HG02938 (cell line): Measurements from ENCODE around the gene FASN.
"Not testable (repeated sequence)": the region's sequence is repeated elsewhere in the genome, so short reads cannot be mapped to it uniquely, and the experiment has no call there.

Source experiments
- ATAC-seq: cut with Tn5 transposase; IDR thresholded peaks from one replicate; pipeline ENCODE4 v1.9.1; 2021; ENCODE audit warnings: mild to moderate bottlenecking, moderate library complexity; ENCODE audit not compliant: unreplicated experiment

The FASN gene

GRCh38 chr17:82047914-82048570 lies 50.0 kb downstream of the FASN start:
- no peak for ATAC-seq

DNA sequence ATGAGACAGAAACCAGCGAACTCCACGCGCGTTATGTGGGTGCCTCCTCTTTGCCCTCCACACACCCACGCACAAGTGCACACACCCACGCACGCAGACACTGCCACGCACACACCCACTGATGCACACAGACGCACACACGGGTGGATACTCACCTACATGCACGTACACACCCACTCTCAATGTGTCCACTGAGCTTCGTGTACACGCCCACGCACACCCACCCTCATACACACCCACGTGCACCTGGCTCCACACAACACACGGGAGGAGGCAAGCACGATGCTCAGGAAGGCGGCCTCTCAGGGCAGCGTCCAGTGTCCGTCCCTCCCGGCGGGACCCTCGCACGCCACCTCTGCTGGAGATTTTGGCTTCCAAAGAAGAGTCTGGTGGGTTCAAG lies 50.7 kb downstream of the FASN start:
- ATAC-seq: no peak

GRCh38 chr17:82046903-82047302 lies 51.1 kb downstream of the FASN start:
- ATAC-seq: no peak

DNA sequence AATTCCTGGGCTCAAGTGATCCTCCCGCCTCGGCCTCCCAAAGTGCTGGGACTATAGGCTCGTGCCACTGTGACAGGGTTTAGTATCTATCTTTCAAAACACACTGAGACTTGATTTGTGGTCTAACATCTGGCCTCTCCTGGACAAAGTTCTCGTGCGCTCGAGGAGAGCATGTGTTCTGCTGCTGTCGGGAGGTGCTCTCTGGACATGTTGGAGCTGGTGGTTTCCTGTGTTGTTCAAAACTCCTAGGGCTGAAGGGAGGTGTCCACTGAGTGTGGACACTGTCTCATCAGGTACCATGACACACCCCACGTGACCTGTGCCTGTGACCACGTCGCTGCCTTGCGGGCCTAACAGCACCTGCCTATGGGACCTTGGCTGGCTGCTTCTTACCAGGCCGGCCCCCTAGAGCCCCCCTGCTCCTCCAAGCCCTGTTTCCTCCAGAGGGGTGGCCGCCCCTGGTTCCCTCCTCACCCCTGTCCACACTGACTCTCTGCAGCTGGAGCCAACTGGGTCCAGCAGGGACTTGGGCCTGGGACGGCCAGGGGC lies 52.0 kb downstream of the FASN start:
- ATAC-seq: no peak

DNA sequence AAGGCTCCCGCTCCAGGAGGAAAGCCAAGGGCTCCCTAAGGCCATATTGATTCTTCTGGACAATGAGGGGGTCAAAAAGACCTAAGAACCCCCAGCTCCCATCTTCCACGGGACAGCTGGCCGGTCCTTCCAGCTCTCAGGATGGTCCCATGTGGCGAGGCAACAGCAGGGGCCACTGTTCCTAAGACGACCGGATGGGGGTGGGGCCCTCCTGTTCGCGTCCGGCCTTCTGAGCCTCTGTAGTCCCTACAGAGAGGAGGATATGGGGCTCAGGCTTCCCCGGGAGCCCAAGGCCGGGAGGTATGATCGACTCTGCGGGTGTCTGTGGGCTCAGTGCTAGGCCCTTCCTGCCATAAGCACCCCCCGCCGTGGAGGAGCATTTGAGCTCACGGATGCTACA lies 54.5 kb downstream of the FASN start:
- no peak for ATAC-seq

DNA sequence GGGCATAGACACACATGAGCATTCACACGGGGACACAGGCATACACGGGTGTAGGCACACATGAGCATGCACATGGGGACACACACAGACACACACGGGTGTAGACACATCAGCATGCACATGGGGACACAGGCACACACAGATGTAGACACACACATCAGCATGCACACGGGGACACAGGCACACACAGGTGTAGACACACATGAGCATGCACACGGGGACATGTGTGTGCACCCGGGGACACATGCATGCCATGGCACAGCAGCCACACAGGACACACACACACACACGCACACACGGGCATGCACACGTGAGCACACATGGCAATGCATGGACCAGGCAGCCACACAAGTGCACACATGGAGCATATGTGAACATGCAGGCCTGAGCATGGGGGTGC lies 55.4 kb downstream of the FASN start:
- ATAC-seq: no peak

DNA sequence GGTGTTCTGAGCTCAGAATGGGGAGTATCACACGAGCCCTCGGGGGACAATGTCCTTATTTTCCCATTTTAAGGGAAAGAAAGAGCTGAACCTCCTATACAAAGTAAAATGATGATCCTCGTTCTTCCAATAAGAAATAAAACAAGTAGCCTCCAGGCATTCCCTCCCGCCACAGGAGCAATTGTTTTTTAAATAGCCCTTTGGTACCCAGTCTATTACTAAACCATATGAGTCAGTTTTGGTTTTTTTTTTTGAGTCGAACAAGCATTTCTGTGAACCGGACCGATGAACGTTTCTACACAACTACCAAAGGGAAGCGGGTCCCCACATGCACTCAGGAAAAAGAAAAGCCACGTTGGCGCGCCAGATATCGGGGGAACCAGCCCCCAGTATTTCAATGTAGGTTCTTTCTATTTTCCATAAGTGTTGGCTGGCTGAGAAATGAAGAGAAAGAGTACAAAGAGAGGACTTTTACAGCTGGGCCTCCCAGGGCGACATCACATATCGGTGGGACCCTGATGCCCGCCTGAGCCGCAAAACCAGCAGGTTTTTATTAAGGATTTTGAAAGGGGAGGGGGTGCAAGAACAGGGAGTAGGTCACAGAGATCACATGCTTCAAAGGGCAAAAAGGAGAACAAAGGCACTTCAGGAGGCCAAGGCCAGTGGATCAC lies 56.8 kb downstream of the FASN start:
- no peak for ATAC-seq

DNA sequence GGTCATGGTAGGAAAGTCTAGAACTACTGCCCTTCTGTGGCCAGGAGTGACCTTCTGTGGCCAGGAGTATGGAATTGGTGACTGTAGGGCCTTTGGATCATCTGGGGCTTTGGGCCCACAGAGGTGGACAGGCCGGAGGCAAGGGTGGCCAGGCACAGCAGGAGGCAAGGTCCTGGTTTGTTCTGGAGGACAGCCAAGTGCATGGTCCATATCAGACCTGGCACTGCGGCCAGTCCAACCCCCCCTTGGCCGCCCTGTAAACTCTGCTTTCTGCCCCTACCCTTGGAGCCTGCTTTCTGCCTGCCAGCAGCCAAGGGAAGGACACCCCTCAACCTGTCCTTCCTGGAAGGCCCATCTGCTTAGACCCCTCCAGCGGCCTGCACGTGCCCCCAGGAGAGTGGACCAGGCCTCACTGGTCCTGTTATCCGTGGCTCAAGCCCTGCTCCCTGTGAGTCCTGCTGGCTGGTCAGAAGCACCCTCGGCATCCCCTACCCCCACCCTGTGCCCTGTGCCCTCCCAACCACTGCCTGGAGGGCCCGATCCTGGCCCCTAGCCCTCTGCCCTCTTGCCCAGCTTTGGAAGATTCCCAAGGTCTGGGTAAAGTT lies 58.2 kb downstream of the FASN start:
- no peak for ATAC-seq

DNA sequence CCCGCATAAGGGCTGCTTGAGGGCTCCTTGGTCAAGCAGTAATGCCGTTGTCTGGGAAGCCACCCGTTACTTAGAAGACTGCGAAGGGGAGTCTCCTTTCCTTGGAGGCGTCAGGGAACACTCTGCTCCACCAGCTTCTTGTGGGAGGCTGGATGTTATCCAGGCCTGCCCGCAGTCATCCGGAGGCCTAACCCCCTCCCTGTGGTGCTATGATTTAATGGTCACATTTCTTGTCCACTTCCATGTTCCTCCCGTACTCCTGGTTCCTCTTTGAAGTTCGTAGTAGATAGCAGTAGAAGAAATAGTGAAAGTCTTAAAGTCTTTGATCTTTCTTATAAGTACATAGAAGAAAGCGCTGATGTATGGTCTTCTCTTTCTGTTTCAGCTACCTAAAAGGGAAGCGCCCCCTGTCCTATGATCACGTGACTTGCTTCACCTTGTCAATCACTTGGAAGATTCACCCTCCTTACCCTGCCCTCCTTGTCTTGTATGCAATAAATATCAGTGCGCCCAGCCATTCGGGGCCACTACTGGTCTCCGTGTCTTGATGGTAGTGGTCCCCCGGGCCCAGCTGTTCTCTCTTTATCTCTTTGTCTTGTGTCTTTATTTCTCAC lies 59.1 kb downstream of the FASN start:
- not testable (repeated sequence) for ATAC-seq

DNA sequence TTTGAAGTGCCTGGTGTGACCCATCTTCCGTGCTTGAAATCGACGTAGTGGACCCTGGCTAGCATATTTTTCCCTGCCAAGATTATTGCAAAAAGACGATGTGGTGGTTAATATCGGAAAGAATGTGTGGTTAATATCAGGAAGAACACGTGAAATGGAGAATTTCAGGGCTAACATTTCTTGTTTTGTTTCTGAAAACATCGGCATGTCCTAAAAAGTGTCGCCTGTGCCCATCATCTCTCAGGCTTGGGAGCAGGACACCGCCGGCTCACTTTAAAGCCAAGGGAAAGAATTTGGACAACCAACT lies 60.2 kb downstream of the FASN start:
- no peak for ATAC-seq

DNA sequence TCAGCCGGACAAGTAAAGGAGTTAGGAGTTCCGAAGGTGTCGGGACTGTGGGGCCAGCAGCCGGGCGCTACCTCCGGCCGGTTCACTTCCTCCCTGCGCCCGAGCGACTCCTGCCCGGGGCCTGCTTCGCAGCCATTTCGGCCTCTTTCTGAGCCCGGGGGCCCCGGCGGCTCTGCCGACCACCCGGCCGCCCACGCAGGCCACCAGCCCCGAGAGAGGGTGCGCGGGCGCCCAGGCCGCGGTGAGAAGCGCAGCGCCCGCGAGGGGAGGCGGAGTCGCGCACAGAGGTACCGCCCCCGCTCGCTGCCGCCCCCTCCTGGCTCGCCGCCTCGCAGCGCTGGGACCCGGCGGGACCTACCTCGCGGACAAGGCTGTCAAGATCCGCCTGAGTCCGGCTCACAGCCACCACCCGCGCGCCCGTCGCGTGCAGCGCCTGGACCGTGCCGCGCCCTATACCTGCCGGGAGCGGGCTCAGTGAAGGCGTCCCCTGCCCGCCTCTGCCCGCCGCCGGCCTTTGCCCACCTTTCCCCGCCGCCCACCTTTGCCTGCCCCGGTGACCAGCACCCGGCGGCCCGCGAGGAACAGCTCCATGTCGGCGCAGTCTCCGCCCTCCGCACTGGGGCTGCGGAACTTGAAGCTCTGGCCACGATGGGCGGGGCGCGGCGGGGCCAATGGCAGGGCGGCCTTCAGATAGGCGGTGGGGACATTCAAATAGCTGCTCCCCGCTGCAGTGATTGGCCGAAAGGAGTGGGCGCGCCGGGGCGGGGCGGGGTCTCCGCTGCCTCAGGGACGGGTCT lies 60.7 kb downstream of the FASN start, which contains the start of gene DCXR:
TSS of gene DCXR (minus strand) at position 606 of the 797 bp plus-strand sequence. CDS start at position 591, 15 bp downstream.
- peak; percentile 89 for ATAC-seq

- peak; percentile 8 for ATAC-seq
Observed at GRCh38 chr17:82036634-82037091, 61.4 kb downstream of the FASN start.

- ATAC-seq: no peak
Observed at GRCh38 chr17:82035956-82036633, 61.9 kb downstream of the FASN start.

GRCh38 chr17:82035488-82035887 lies 62.5 kb downstream of the FASN start:
- no peak for ATAC-seq

DNA sequence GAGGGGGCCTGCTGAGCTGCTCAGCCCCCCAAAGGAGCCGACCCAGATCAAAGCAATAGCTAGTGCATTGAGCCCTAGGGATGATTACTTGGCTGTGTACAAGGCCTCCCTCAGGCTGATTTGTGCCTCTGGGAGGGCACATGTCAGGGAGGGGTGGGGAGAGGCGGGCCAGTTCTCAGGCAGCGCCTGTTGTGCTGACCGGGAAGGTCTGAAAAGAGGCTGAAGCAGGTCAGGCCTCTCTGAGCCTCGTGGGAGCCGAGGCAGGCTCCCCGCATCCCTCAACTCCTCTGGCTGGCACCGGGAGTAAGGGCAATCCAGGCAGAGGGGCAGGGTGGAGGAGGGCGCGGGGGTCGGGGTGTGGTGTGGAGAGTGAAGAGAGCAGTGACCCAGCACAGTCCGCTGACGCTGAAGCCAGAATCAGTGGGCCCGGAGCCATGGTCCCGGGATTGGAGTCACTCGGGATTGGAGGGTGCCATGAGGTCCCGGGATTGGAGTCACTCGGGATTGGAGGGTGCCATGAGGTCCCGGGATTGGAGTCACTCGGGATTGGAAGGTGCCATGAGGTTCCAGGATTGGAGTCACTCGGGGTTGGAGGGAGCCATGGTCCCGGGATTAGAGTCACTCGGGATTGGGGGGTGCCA lies 63.5 kb downstream of the FASN start:
- ATAC-seq: no peak

DNA sequence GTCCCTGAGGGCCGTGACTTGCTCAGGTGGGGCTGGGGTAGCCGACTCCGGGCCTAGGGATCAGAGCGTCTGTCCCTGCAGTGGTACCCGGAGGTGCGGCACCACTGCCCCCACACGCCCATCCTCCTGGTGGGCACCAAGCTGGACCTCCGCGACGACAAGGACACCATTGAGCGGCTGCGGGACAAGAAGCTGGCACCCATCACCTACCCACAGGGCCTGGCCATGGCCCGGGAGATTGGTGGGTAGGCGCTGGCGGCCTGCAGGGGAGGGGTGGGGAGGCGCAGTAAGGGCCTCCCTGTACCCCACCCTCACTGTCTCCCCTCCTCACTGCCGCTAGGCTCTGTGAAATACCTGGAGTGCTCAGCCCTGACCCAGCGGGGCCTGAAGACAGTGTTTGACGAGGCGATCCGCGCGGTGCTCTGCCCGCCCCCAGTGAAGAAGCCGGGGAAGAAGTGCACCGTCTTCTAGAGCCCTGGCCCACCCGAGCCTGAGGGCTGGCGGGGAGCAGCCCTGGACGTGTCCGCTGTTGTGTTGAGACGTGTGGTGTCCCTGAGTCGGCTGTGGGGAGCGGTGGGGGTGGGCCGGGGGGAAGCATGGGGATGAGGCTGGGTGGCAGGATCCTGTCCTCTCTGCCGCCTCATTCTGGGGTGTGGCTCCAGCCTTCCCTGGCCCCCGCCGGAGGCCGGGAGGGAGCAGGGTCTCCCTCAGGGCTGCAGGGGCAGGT lies 64.5 kb downstream of the FASN start:
- no peak for ATAC-seq

DNA sequence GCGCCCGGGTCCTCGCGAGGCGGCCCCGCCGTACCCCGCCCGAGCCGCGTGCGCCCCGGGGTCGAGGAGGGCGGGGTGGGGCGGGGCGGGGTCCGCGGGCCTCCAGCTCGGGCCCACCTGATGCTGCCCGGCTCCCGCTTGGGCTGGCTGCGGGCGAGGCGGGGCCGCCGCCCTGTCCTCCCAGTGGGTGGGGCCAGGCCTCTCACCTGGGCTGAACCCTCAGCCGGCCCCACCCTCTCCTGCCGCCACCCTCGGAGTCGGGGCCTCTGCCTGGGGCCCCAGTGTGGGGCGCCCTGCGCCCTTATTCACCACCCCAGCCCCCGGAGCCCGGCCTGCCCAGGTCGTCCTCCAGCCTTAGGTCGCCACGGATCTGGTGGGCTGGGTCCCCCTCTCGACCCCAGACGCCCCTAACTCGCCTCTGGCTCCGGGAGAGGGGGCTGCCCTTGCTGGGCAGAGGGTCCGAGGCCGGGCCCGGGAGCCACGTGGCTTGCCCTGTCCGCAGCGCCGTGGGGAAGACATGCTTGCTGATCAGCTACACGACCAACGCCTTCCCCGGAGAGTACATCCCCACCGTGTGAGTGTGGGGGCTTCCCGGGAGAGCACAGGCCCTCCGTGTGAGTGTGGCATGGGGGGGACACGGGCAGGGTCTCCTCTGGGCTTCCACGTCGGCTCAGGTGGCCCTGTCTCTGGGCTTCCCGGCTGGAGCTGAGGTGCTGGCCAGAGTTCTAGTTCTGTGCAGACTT lies 66.0 kb downstream of the FASN start:
- no peak for ATAC-seq

DNA sequence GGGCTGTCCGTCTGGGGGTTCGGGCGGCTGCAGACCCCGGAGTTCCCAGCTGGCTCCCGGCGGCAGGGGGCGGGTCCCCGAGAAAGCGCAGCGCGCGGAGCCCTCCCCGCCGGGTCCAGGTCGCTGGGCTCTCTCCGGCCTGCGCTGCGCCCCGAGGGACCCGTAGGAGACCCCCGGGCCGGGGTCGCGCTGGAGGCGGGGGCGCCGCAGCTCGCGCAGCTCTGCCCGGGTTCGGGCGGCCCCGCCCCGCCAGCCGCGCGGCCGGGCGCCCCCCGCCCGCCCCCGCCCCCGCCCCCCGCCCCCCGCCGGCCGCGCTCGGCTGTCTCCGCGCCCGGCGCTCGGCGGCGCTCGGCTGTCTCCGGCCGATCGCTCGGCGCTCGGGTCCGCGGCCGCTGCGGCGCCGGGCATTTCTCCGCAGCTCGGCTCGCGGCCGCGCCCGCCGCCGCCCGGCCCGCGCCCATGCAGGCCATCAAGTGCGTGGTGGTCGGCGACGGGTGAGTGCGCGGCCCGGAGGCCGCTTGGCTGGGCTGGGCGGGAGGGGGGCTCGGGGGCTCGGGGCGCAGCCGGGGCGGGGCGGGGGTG lies 66.6 kb downstream of the FASN start, which contains the start of gene RAC3:
TSS of gene RAC3 (plus strand) at position 376 of the 582 bp plus-strand sequence. CDS start at position 460, 84 bp downstream.
- no peak for ATAC-seq
